ENCODE data around the gene NKX2-3.

GRCh38 chr10:99525897-99526296 is 6.8 kb upstream of the NKX2-3 start:
- TF ChIP-seq CTCF (IDR thresholded peaks at IDR 0.05) = no peak
- no peak for TF ChIP-seq POLR2A (IDR thresholded peaks at IDR 0.05)

All from Peyer's patch (tissue), 4 donors.